HL-60 (cell line): ENCODE data around the gene TMX3.

Experiments used
- GABPA ChIP-seq: IDR thresholded peaks from 2 replicates; pipeline ENCODE4 v1.6.1; 2012; ENCODE audit warnings: low read depth
- POLR2AphosphoS5 ChIP-seq: IDR thresholded peaks from 2 replicates; pipeline ENCODE4 v1.6.1; 2012; ENCODE audit warnings: low read depth
- TF ChIP-seq, protein P1 (sequence below): IDR thresholded peaks from one replicate; pipeline ENCODE4 v1.5.1; 2011; ENCODE audit warnings: low read length, control low read depth, inconsistent platforms; ENCODE audit not compliant: insufficient read depth

DNA sequence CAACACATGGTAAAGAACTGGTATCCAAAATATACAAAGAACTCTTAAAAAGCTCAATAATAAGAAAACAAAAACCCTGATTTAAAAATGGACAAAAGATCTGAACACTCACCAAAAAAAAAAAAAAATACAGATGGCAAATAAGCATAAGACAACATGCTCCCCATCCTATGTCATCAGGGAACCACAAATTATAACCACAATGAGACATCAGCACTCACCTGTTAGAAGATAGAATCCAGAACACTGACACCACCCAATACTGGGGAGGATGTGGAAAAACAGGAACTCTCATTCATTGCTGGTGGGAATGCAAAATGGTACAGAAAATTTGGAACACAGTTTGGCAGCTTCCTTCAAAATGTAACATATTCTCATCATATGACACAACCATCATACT is 66.7 kb downstream of the TMX3 start:
- TF ChIP-seq, protein P1, sequence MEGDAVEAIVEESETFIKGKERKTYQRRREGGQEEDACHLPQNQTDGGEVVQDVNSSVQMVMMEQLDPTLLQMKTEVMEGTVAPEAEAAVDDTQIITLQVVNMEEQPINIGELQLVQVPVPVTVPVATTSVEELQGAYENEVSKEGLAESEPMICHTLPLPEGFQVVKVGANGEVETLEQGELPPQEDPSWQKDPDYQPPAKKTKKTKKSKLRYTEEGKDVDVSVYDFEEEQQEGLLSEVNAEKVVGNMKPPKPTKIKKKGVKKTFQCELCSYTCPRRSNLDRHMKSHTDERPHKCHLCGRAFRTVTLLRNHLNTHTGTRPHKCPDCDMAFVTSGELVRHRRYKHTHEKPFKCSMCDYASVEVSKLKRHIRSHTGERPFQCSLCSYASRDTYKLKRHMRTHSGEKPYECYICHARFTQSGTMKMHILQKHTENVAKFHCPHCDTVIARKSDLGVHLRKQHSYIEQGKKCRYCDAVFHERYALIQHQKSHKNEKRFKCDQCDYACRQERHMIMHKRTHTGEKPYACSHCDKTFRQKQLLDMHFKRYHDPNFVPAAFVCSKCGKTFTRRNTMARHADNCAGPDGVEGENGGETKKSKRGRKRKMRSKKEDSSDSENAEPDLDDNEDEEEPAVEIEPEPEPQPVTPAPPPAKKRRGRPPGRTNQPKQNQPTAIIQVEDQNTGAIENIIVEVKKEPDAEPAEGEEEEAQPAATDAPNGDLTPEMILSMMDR, result no peak
- no peak for TF ChIP-seq GABPA
- TF ChIP-seq POLR2AphosphoS5, result no peak
